Esophagus squamous epithelium (tissue), 5 donors: ENCODE data around the gene RNF212. TPM values are rescaled to one million over a fixed set of nuclear protein-coding genes. Genes with fewer than 3 reads are reported as not detected.
"Not testable (repeated sequence)": the region's sequence is repeated elsewhere in the genome, so short reads cannot be mapped to it uniquely, and the experiment has no call there.

Experiments
- DNase-seq: peaks from one replicate; lab custom pipeline; 2025; lab: John Stamatoyannopoulos, UW
- H3K27ac ChIP-seq, 4 donors: fragments of 200-600 bp; sonication (generic); one replicate each; pipeline ENCODE4 v1.5.1; 2016 to 2019; ENCODE audit warnings: mild to moderate bottlenecking in 1 of 4
- H3K27me3 ChIP-seq, 4 donors: fragments of 200-600 bp; sonication (generic); 1 replicate in 3 of 4; 2 replicates in 1 of 4; pipeline versions ENCODE4 v1.5.1 to v1.6.0; 2017 to 2021; ENCODE audit warnings: antibody characterized with exemption in 1 of 4
- H3K36me3 ChIP-seq, 3 donors: fragments of 200-600 bp; sonication (generic); one replicate each; pipeline ENCODE4 v1.5.1; 2016 to 2019
- H3K4me1 ChIP-seq, 3 donors: fragments of 200-600 bp; sonication (generic); one replicate each; pipeline ENCODE4 v1.5.1; 2017 to 2019
- H3K4me3 ChIP-seq, 4 donors: fragments of 200-600 bp; sonication (generic); 1 replicate in 3 of 4; 2 replicates in 1 of 4; pipeline ENCODE4 v1.5.1; 2016 to 2019; ENCODE audit warnings: mild to moderate bottlenecking in 2 of 4, moderate library complexity in 1 of 4
- H3K9me3 ChIP-seq, 3 donors: fragments of 200-600 bp; sonication (generic); one replicate each; pipeline ENCODE4 v1.5.1; 2016 to 2019
- CTCF ChIP-seq, 6 experiments: fragments of 450-650 bp in 4 of 6; fragments of 200-600 bp in 2 of 6; sonication (generic) in 2 of 6; IDR thresholded peaks; one replicate each; pipeline ENCODE4 v1.5.1; 2016 to 2019; ENCODE audit warnings: antibody characterized with exemption in 6 of 6, mild to moderate bottlenecking in 4 of 6, moderate library complexity in 4 of 6
- POLR2A ChIP-seq, 4 donors: fragments of 450-650 bp; IDR thresholded peaks; one replicate each; pipeline ENCODE4 v1.6.1; 2017; ENCODE audit warnings: antibody characterized with exemption in 4 of 4, mild to moderate bottlenecking in 4 of 4, moderate library complexity in 3 of 4
- WGBS, 2 donors: methylation state at CpG; one replicate each; pipeline ENCODE4 v1.1.5; 2018; 5-methylcytosine and 5-hydroxymethylcytosine counted together
- intact Hi-C: fragments of 100-400 bp; cut with DNase I; formaldehyde crosslinking; loops from one replicate; pipeline ENCODE4 v1.15.0; 2022
- total RNA-seq, 4 donors: library from RNA; depleted of rRNA; stranded (reverse); fragments of >200 nt; gene quantifications; one replicate each; pipeline ENCODE4 v1.1.0, GENCODE V29; 2016
- donor health status: DM: yes; HTN: yes; CAD: no.

Gene RNF212
- total RNA-seq, 4 donors from 2014 or later: 0.53 to 6.3 (median 1.9) TPM

DNA sequence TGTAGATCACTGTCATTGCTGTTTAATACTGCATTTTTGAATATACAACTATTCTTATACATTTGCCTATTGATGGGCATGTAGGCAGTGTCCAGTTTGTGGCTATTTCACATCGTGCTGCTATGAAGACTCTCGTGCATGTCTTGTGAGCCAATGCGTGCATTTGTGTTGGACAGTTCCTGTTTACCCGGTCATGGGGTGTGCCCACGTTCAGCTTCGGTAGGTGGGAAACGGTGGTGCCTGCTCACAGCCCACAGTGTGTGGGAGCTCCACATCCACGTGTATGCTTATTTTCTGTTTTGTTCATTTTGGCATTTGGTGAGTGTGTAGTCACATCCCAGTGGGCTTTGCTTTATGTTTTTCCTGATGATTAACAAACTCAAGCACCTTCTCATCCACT, 19.7 kb upstream of the RNF212 start:
- Histone ChIP-seq H3K9me3 (no peaks in the 10 kb centered on the region), H3K27ac (no peak overlapping the region), H3K4me1 (peaks cover 0 to 13% (median 0%) of the 10 kb centered on the region in 3 donors), H3K4me3 (no peak overlapping the region), H3K27me3 (peaks cover 0 to 6% (median 0%) of the 10 kb centered on the region in 4 donors), H3K36me3 (no peaks in the 10 kb centered on the region)
- intact Hi-C loops: loop anchor here (5.0 kb wide), 1 partner anchor 219 kb away; no protein-coding TSS in a partner anchor
- TF ChIP-seq CTCF (IDR thresholded peaks at IDR 0.05): no peak
- TF ChIP-seq POLR2A (IDR thresholded peaks at IDR 0.05): no peak
- 55 to 58% methylated on average over 8 of the region's 8 CpGs for WGBS, 2 donors
- no peak for DNase-seq

DNA sequence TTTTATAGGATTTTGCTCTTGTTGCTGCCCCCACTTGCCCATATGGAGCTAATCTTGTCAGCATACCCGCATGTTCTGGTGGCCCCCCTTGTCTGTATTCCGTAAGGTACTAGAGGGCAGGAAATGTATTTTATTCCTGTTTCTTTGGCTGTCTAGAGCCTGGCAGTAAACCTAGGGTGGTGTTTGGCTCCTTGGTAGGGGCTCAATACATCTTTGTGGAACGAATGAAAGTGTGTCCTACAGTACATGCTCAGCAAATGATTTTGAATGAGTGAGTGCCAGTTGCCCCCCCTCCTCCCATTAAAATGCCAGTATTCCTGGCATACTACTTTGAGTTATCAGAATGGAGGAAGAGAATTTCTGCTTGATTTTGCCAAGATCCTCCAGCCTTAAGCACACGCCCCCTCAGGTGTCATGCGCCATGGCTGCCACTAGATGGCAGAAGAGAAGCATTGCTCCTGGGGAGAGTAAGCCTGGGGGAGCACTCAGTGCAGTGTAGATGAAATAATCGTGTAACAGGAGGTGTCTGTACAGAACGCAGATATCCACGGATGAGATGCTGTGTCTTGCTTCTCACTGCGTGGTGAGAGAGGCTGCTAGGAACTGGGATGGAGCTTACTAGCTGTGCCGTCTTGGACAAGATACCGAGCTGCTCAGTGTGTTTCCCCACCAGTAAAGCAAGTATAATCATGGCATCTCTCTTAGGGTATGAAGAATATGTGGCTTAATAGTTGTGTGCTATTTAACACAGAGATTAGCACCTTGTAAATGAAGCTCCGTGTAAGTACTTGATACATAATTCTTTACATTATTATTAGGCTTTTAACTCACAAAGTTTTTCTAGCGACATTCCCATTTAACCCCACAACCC, 17.2 kb upstream of the RNF212 start:
- H3K4me3 ChIP-seq: no peak overlapping the region
- 16 to 19% methylated on average over 11 to 13 of the region's 13 CpGs for WGBS, 2 donors
- no peak for DNase-seq
- TF ChIP-seq POLR2A (IDR thresholded peaks at IDR 0.05): no peak
- peak; percentile 96 to 99 (median 98) for TF ChIP-seq CTCF (IDR thresholded peaks at IDR 0.05)
- no peaks in the 10 kb centered on the region for H3K9me3 ChIP-seq
- H3K36me3 ChIP-seq: no peaks in the 10 kb centered on the region
- no peak overlapping the region for H3K27ac ChIP-seq
- peaks cover 0 to 9% (median 0%) of the 10 kb centered on the region in 4 donors for H3K27me3 ChIP-seq
- intact Hi-C loops: loop anchor here (5.0 kb wide), 1 partner anchor 222 kb away; no protein-coding TSS in a partner anchor
- peaks cover 0 to 9% (median 0%) of the 10 kb centered on the region in 3 donors for H3K4me1 ChIP-seq

DNA sequence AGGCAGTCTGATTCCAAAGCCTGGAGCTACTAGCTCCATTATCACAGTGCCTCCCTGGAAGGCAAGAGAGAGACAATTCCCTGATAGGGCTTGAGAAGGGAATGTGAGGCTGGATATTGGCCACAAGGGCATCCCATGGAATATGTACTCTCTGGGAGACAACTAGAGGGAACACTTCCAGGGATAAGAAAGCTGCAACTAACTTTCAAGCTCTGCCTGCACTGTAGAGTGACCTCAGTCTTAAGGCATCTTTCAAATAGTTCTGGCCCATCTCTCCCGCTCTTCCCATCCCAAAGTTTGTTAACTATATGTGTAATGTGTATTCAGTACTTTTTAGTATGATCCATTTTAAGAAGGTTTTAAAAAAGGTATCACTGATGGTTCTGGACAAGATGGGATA, 13.1 kb upstream of the RNF212 start:
- Histone ChIP-seq H3K27ac (no peak overlapping the region), H3K9me3 (no peaks in the 10 kb centered on the region), H3K4me3 (no peak overlapping the region), H3K27me3 (peaks cover 0 to 9% (median 0%) of the 10 kb centered on the region in 4 donors), H3K4me1 (peaks cover 0 to 9% (median 0%) of the 10 kb centered on the region in 3 donors), H3K36me3 (no peaks in the 10 kb centered on the region)
- DNase-seq: no peak
- 56 to 69% methylated on average over 1 of the region's 1 CpG for WGBS, 2 donors
- TF ChIP-seq POLR2A (IDR thresholded peaks at IDR 0.05) (no peak), CTCF (IDR thresholded peaks at IDR 0.05) (no peak)
- intact Hi-C loops: no loop called here

DNA sequence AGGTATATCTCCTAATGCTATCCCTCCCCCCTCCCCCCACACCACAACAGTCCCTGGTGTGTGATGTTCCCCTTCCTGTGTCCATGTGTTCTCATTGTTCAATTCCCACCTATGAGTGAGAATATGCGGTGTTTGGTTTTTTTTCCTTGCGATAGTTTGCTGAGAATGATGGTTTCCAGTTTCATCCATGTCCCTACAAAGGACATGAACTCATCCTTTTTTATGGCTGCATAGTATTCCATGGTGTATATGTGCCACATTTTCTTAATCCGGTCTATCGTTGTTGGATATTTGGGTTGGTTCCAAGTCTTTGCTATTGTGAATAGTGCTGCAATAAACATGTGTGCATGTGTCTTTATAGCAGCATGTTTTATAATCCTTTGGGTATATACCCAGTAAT, 12.1 kb upstream of the RNF212 start:
- WGBS, 2 donors: 83 to 88% methylated on average over 4 of the region's 4 CpGs
- intact Hi-C loops, H3K9me3 ChIP-seq, H3K36me3 ChIP-seq, H3K27me3 ChIP-seq, H3K4me1 ChIP-seq, H3K27ac ChIP-seq, H3K4me3 ChIP-seq, DNase-seq: not testable (repeated sequence)

DNA sequence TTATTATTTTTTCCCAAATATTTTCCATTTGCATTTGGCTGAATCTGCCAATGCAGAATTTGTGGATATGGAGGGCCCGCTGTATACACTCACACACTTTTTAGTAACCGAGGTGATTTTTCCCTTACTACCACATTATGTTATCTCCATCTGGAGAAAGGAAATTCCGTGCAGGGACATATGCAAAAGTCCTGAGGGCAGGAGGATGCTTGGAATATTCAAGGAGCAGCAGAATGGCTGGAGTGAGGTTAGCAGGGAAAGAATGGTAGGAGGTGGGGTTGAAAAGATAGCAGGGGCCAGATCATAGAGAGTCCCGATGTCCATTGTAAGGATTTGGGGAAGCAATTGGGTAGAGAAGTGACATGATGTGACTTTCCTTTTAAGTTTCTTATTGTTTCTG, 11.5 kb upstream of the RNF212 start:
- Histone ChIP-seq H3K27ac (no peak overlapping the region), H3K9me3 (no peaks in the 10 kb centered on the region), H3K36me3 (no peaks in the 10 kb centered on the region), H3K4me3 (no peak overlapping the region), H3K4me1 (no peaks in the 10 kb centered on the region), H3K27me3 (peaks cover 0 to 9% (median 0%) of the 10 kb centered on the region in 4 donors)
- no peak for DNase-seq
- WGBS, 2 donors: 81 to 83% methylated on average over 4 of the region's 4 CpGs
- TF ChIP-seq POLR2A (IDR thresholded peaks at IDR 0.05) (no peak), CTCF (IDR thresholded peaks at IDR 0.05) (no peak)
- intact Hi-C loops: no loop called here
